NCI-H2107 treated with DMSO at 0.1 percent for 48 hours (cell line): Measurements from ENCODE around the gene BCL2L2.
"Not testable (repeated sequence)": the region's sequence is repeated elsewhere in the genome, so short reads cannot be mapped to it uniquely, and the experiment has no call there.

Source experiments
- DNase-seq: peaks from one replicate; lab custom pipeline; 2025; ENCODE audit not compliant: unreplicated experiment; lab: John Stamatoyannopoulos, UW

The BCL2L2 gene, protein sequence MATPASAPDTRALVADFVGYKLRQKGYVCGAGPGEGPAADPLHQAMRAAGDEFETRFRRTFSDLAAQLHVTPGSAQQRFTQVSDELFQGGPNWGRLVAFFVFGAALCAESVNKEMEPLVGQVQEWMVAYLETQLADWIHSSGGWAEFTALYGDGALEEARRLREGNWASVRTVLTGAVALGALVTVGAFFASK

DNA sequence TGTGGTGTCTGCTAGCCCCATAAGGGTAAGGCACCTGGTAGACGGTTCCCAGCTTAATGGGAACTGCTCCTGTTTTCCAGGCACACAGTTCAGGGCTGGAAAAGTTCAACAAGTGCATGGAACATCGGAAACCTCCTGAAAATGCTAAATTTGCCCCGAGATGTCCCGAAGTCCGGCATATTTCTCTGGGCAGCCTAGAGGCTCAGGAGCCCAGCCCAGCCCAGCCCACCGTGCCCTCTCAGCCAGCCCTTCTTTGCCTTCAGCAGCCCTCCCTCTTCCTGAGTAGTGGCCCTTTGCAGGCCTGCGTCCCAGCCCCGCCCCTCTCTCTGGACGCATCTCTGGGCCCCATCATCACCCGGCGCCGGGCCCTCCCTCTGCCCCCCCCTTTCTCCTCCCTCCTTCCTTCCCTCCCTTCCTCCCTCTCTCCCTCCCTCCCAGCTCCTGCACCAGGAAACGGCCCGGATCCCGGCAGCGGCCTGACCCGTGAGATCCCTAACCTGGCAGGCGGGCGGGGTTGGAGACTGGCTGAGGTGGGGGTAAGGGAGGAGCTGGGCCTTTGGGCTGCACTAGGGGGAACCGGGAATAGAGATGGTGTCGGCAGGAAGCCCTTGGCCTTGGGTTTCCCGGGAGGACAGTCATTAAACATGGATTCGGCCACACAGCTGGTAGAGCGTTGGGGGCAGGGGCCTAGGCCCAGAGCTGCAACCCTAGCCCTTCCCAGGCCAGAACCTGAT, at the start of gene BCL2L2:
BCL2L2 (plus strand) TSS at position 422 of the 734 bp plus-strand sequence. CDS start 935 bp downstream, outside the sequence.
- peak; percentile 93 for DNase-seq

DNA sequence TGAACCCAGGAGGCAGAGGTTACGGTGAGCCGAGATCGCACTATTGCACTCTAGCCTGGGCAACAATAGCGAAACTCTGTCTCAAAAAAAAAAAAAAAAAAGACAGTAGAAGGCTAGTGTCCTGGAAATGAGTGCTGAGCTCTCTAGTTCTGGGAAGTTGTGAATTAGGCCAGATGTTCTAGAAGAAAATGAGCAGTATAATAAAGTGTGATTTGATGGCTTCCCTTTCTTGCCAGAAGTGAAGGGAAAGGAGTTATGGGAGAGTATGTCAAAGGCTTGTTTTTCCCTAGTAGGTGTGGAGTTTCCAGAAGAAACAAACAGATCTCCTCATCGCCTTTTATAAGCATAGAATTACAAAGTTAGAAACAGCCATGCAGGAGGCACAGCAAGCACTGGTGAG, 48.4 kb upstream of the BCL2L2 start:
- no peak for DNase-seq

DNA sequence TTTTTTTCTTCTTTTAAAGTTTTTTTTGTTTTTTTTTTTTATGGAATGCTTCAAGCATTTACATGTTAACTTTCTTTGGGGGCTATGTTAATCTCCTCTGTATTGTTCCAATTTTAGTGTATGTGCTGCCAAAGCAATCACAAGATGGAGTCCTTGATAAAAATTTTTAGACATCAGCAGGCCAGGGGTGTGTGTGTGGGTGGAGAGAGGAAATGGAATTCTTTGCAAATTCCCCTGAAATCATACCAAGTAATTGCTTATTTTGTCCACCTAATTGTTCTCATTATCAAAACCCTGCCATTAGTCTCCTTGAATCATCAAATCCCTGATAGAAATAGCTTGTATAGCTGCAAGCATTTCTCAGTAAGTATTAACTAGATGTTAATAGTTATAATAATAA, 47.2 kb upstream of the BCL2L2 start:
- no peak for DNase-seq

DNA sequence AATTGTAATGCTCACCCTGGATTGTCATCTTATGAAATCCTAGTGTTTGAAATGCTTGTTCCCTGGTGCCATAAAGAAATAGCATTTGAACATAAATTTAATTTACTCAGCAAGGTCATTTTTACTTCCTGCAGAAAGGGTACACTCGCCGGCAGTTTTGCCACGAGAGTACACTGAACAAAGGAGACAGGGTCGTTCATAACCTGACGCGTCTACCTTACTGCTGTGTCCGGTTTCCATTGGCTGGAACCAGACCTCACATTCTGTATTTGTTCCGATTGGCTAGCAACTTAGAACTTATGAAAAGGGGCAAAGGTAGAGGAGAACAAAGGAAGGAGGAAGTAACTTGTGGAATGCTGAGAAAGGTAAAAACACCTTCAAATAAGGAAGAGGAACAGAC, 45.8 kb upstream of the BCL2L2 start:
- not testable (repeated sequence) for DNase-seq

DNA sequence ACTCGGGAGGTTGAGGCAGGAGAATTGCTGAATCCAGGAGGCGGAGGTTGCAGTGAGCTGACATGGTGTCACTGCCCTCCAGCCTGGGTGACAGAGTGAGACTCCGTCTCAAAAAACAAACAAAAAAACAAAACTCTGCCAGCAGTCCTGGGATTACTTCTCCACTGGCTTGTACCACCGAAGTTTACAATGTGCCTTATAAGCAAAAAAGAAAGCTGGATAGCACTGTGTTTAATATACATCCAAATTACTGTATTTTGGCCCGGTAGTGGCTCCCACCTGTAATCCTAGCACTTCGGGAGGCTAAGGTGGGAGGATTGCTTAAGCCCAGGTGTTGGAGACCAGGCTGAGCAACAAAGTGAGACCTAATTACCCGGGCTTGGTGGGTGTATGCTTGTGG, 37.4 kb upstream of the BCL2L2 start:
- no peak for DNase-seq

DNA sequence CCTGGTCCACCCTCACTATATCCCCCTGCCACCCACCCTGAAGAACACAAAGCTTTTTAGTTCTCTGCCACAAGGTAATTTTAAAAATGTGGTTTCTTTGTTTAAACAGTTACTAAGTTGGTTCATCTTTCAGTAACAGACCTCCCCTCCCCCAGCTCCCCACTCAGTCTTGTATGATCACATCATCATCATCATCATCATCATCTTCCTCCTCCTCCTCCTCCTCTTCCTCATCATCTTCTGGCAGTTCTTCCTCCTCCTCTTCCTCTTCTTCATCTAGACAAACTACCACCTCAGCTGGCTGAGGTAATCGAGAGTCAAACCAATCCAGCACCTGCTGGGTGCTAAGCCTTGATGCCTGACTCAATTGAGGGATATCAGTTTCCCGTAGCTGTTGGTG, 31.2 kb upstream of the BCL2L2 start:
- DNase-seq: no peak

DNA sequence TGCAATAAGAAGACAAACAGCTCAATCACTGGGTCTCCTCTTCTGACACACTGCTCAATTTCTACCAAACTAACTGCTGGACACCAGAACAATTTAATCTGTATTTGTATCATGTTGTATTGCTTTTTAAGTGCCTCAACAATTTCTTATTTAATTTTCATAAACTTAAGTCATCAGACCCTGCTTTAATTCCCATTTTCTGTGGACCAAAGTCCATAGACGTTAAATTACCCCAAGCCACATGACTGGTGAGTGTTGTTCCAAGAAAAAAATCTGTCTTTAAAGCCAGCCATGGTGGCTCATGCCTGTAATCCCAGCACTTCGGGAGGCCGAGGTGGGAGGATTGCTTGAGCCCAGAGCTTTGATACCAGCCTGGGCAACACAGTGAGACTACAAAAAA, 29.4 kb upstream of the BCL2L2 start:
- DNase-seq: no peak

DNA sequence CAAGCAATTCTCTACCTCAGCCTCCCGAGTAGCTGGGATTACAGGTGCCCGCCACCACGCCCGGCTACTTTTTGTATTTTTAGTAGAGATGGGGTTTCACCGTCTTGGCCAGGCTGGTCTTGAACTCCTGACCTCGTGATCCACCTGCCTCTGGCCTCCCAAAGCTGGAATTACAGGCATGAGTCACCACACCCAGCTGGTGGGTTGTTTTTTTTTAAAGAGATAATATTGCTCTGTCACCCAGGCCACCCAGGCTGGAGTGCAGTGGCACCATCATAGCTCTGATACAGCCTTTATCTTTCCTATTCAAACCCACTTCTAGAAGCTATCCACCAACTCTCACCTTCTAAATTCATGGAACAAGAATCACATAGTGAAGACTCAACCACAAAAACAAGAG, 28.7 kb upstream of the BCL2L2 start:
- DNase-seq: not testable (repeated sequence)

DNA sequence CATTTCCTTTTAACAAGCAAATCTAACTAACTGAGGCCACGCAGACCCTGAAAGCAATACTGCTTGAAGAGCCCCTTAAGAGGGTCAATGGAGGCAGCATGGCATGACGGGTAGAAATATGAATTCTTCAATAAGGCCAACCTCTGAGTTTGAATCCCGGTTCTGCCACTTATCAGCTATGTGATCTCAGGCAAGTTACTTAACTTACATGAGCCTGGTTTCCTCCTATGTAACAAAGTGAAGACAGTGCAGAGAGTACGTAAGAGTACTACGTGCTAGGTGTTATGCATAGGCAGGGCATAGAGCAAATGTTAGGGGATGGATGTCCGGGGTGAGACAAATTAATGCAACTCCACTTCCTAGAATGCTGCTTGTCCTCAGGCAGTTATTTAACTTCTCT, 25.4 kb upstream of the BCL2L2 start:
- no peak for DNase-seq

DNA sequence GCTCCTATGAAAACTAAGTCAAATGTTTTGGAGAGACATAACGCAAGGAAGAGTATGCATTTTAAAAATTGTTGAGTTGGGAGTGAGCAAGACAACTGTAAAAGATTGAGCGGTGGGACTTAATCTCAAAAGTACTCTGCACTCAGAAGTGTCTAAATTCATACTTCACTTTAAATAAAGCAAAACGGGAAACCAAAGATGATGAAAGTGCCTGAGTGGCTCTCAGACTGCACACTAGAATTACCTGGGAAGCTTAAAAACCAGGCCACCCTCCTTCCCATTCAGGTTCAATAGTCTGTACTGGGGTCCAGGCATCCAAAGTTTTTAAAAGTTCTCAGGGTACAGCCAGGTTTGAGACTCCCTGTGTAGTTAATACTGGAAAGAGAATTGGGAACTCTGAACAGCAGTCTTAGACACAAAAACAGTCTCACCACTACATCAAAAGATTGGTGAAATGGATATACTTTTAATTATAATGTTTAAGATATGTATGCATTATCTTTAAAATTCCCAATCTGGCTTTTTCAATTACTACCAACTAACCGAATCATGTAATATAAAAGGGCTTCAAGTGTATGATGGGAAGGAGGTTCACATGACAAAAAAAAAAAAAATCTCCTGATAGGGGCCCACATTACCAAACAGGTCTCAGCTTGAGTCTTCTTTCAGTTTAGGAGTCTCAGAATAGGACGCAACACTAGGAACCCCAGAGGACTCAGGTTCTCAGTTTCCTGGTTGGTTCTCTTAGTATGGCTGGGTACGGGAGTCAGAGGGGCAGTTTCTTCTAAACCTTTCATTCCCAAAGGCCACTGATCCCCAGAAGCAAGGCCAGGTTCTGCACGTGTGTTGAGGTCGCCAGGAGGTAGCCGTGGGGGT, 21.7 kb upstream of the BCL2L2 start:
- DNase-seq: peak; percentile 35

DNA sequence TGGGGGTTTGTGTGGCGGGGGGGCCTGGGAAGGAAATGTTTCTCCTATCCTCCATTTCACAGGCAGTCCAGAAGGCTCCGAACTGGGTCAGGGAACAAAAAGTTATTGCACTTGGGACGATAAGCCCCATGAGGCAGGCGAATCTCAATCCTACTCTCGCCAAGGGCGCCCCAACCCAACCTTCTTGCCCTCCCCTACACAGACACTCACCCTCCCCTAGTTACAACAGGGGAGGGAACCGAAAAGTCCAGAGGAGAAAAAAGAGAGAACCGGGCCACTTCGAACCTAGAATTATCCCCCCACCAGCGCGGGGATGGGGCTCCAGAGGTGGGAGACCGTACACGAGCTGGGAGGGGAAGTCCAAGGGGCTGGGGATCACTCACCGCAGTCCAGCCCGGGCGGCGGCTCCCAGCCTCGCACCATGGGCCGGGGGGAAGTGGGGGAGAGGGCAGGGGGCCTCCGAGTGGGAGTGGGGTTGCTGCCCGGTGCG, 21.1 kb upstream of the BCL2L2 start:
- peak; percentile 41 for DNase-seq

DNA sequence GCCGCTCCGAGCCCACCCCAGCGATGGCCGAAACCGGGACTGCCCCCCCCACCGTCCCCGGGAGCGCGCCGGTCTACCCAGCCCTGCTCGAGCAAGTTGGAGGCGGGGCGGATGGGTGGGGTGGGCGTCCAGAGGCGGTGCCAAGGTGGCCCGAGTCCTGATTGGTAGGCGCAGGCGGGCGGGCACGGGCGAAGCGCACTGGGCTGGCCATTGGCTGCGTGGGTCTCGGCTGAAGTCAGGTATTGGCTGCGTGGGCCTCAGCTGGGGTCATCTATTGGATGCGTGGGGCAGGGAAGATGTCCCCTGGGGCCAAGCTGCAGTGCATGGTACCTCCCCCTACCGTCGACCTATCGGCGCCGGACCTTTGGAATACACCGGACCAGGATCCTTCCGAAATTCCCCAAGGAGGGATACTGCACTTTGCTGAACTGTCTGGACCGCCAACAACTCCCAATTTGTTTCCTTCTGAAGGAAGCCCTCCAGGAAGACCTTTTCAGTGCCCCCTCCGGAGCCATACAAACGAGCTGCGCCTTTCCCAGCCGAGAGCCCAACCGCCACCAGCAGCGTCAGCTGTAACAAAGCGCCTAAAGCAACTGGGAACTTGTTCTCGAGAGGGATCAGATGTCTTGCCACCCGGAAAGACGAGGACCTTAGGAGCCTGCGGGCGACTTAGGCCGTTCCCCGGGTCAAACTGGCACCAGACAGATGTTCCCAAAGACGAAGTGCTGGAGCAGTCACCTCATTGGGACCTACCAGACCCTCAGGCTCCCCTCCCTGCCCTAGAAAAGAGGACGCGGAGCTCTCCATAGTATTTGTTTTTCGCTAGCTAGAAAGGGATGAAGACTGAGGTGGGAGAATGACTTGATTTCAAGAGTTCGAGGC, 20.4 kb upstream of the BCL2L2 start, which contains the start of gene HOMEZ:
HOMEZ (minus strand) TSS at position 113 of the 882 bp plus-strand sequence. CDS start 180 bp downstream, outside the sequence.
- DNase-seq: peak; percentile 99

DNA sequence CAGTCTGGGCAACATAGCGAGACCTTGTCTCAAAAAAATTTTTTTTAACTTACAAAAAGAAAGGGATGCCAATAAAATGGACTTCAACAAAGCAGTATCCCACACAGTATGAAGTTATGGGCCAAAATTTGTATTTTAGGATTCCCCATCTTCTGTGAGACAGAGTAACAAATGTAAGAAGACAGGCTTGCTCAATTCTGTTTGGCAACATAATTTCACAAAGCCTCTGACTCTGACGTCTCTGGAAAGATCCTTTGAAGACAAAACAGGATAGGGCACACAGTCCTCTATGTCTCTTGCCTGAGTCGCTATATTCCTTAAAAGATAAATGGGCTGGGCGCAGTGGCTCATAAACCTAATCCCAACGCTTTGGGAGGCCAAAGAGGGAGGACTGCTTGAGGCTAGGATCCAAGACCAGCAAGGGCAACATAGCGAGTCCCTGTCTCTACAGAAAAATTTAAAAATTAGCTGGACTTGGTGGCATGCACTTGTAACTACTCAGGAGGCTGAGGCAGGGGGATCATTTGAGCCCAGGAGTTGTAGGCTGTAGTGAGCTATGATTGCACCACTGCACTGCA, 19.6 kb upstream of the BCL2L2 start:
- no peak for DNase-seq

DNA sequence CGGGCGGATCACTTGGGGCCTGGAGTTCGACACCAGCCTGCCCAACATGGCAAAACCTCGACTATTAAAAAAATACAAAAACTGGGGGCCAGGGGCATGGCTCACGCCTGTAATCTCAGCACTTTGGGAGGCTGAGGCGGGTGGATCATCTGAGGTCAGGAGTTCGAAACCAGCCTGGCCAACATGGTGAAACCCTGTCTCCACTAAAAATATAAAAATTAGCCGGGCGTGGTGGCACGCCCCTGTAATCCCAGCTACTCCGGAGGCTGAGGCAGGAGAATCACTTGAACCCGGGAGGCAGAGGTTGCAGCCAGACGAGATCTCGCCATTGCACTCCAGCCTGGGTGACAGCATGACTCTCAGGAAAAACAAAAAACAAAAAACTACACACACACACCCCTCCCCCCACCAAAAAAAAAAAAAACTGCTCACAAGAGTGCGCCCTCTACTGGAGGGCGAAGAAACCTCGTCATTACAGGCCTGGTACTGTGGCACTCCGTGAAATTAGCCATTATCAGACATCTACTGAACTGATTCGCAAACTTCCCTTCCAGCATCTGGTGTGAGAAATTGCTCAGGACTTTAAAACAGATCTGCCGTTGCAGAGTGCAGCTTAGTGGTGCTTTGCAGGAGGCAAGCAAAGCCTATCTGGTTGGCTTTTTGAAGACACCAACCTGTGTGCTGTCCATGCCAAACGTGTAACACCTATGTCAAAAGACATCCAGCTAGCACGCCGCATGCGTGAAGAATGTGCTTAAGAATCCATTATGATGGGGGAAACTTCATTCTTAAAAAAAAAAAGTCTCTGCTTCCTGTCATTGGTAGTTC, 11.7 kb upstream of the BCL2L2 start:
- DNase-seq: peak; percentile 77

DNA sequence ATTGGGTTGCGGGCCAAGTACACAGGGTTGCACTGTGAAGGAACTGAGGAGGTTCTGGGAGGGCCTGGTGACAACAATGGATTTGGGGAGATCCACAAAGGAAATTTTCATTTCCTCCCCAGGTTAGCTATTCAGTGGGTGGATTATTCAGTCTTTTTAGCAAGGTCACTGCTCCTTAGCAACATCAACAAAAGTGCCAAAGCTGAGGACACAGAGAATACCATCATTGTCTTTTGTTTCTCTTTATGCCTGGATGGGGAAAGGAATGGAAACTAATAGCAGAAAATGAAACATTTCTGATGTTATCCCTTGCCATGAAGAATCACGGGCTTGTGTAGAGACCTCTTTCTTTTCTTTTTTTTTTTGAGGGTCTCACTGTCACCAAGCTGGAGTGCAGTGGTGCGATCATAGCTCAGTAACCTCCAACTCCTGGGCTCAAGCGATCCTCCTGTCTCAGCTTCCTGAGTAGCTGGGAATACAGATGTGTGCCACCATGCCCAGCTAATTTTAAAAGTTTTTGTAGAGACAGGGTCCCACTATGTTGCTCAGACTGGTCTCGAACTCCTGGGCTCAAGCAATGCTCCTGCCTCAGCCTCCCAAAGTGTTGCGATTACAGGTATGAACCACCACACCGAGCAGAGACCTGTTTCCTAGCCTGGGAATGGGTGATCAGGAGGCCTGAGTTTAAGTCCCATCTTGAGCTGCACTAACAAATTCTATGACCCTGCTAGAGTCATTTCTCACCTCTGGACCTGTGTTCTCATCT, 10.4 kb upstream of the BCL2L2 start:
- no peak for DNase-seq

DNA sequence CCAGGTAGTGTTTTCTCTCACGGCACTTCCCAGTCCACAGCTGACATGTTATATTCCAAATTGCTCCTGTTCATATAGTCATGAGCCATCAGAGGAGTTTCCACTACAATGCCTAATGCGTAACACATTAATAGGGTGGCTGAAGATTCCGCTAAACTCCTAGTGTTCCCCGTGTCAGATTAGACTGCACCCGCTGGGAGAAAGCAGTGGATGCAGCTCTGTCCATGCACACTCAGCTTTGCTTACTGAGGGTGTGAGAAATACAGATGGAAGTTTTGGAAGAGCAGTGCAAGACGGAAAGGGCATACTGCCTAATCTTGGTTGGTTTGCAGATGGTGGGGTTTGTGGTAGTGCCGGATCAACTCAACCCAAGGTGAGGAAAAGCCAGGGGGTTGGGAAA, 9.5 kb upstream of the BCL2L2 start:
- no peak for DNase-seq

DNA sequence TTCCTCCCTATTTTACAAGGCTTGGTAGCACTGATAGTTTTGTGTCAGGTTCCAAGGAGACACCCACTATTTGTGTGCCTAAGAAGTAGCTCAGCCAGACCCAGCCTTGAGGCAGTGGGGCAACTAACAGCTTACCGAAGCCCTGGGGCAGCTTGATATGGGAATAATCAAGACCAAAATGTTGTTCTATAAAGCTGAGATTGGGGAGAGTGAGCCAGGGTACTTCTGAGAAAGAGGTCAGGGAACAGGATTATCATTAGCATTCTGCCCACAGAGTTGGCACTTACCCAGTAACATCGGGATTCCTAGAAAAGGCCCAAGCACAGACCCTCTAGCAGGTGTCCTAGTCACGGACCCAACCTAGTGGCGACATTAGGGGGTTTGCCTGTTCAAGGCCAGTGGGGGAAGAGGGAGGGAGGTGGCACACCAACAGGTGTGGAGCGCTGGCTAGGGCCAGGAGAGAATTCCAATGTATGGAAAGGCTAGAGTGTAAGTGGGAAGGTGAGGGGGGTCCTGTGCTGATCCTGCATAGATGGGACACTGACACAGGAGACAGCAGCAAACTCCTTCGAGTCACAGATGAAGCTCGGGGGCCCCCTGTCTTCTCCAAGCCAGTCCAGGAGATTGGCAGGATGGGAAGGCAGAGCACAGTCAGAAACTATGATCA, 8.9 kb upstream of the BCL2L2 start:
- no peak for DNase-seq
